ENCODE measurements around the gene RAB3C.

GRCh38 chr5:58548068-58548467 lies 34.8 kb upstream of the RAB3C start:
- no peak for TF ChIP-seq POLR2A (IDR thresholded peaks at IDR 0.05)
- TF ChIP-seq CTCF (IDR thresholded peaks at IDR 0.05): no peak
